T-cell (primary cell): ENCODE data around the gene PCDH9. TPM values are rescaled to one million over a fixed set of nuclear protein-coding genes. Genes with fewer than 3 reads are reported as not detected.

Source experiments
- ATAC-seq, 4 experiments: fragments of 200-7000 bp in 3 of 4; fragments of 150-1000 bp in 1 of 4; cut with Tn5 transposase; replicated peaks in 1 of 4; 1 replicate in 3 of 4; 2 replicates in 1 of 4; pipeline ENCODE4 v1.10.0; 2021; ENCODE audit warnings: moderate library complexity in 3 of 4, mild to moderate bottlenecking in 2 of 4, moderate number of reproducible peaks in 1 of 4
- CTCF ChIA-PET, 2 donors: fragments of 300-600 bp; sonication (Branson Sonifier 250); formaldehyde crosslinking; loops; one replicate each; lab custom pipeline; 2022; ENCODE audit warnings: antibody characterized with exemption in 2 of 2; lab: Charles Lee
- POLR2A ChIA-PET, 2 donors: fragments of 300-600 bp; sonication (Branson Sonifier 250); formaldehyde crosslinking; loops; one replicate each; lab custom pipeline; 2022; ENCODE audit warnings: antibody characterized with exemption in 2 of 2; lab: Charles Lee
- DNase-seq, 35 experiments: peaks; one replicate each; pipeline versions ENCODE4 v3.0.0 to v3.0.0-alpha.2; 2013 to 2023
- H3K27ac ChIP-seq: one replicate; pipeline ENCODE4 v1.5.1; 2013; ENCODE audit warnings: low read length
- H3K27me3 ChIP-seq, 2 experiments: replicated peaks in 1 of 2; 1 replicate in 1 of 2; 2 replicates in 1 of 2; pipeline versions ENCODE4 v1.6.1 to v1.7.0; 2013; ENCODE audit warnings: low read length in 1 of 2, mixed read lengths in 1 of 2; ENCODE audit not compliant: control insufficient read depth in 2 of 2, insufficient read depth in 2 of 2; ENCODE audit errors: extremely low read depth in 1 of 2
- H3K36me3 ChIP-seq, 2 donors: 1 replicate in 1 of 2; 2 replicates in 1 of 2; pipeline versions ENCODE4 v1.6.1 to v1.7.0; 2013; ENCODE audit warnings: low read length in 1 of 2; ENCODE audit not compliant: control insufficient read depth in 2 of 2, insufficient read depth in 1 of 2; ENCODE audit errors: extremely low read depth in 1 of 2
- H3K4me1 ChIP-seq, 2 experiments: 1 replicate in 1 of 2; 2 replicates in 1 of 2; pipeline versions ENCODE4 v1.6.1 to v1.7.0; 2013; ENCODE audit warnings: low read length in 2 of 2, mixed read lengths in 1 of 2; ENCODE audit not compliant: insufficient read depth in 2 of 2, control insufficient read depth in 1 of 2; ENCODE audit errors: extremely low read depth in 1 of 2
- H3K4me3 ChIP-seq, 2 donors: 1 replicate in 1 of 2; 2 replicates in 1 of 2; pipeline versions ENCODE4 v1.5.1 to v1.7.0; 2013; ENCODE audit warnings: mild to moderate bottlenecking in 2 of 2, low read length in 1 of 2, moderate library complexity in 1 of 2; ENCODE audit not compliant: control insufficient read depth in 1 of 2; ENCODE audit errors: extremely low read depth in 1 of 2
- H3K9me3 ChIP-seq: 2 replicates; pipeline ENCODE4 v1.7.0; 2013
- H3K27ac Mint-ChIP-seq, 2 donors: one replicate each; pipeline ENCODE4 v1.8.0; 2020 to 2021; ENCODE audit warnings: mild to moderate bottlenecking in 2 of 2, mixed read lengths in 2 of 2
- H3K27me3 Mint-ChIP-seq, 2 donors: one replicate each; pipeline ENCODE4 v1.8.0; 2021 to 2022; ENCODE audit warnings: mixed read lengths in 2 of 2
- H3K36me3 Mint-ChIP-seq: one replicate; pipeline ENCODE4 v1.8.0; 2021; ENCODE audit warnings: mixed read lengths
- H3K4me1 Mint-ChIP-seq, 3 donors: one replicate each; pipeline ENCODE4 v1.8.0; 2020 to 2022; ENCODE audit warnings: mixed read lengths in 3 of 3, mild to moderate bottlenecking in 1 of 3
- H3K4me3 Mint-ChIP-seq, 3 donors: one replicate each; pipeline ENCODE4 v1.8.0; 2020 to 2022; ENCODE audit warnings: mild to moderate bottlenecking in 3 of 3, mixed read lengths in 3 of 3, moderate library complexity in 3 of 3
- H3K9me3 Mint-ChIP-seq, 3 donors: one replicate each; pipeline ENCODE4 v1.8.0; 2020 to 2022; ENCODE audit warnings: mixed read lengths in 3 of 3
- WGBS: methylation state at CpG from one replicate; pipeline ENCODE4 v1.1.5; 2013; ENCODE audit warnings: missing lambda C conversion rate; ENCODE audit not compliant: insufficient coverage; 5-methylcytosine and 5-hydroxymethylcytosine counted together
- total RNA-seq, 35 experiments: library from RNA in 6 of 35; stranded (reverse) in 6 of 35; fragments of 120-200 nt in 1 of 35; gene quantifications; one replicate each; pipeline versions ENCODE4 v1.2.1 to v1.2.4 and lab custom pipeline; 2013 to 2026

The PCDH9 gene
- total RNA-seq, 5 donors from 2014 or later (not counting 1 experiment from before 2014, with no cell fraction given): 0.38 to 1.3 (median 0.53) TPM

- DNase-seq: no peak
- Mint-ChIP-seq H3K4me3 (no peak overlapping the region), H3K36me3 (no peaks in the 10 kb centered on the region)
These were observed 238.0 kb downstream of the PCDH9 start for GRCh38 chr13:66992183-66992582.

GRCh38 chr13:66984241-66984640, 245.9 kb downstream of the PCDH9 start:
- ATAC-seq (no peak), DNase-seq (no peak)
- H3K36me3 ChIP-seq: no peaks in the 10 kb centered on the region
- POLR2A ChIA-PET: interaction anchor here in 1 of 2 donors (0.7 kb wide), 2 partner anchors 8 to 109 kb away, joined by 5 read pairs; no protein-coding TSS in a partner anchor
- Mint-ChIP-seq H3K4me1 (no peaks in the 10 kb centered on the region), H3K27ac (no peak overlapping the region), H3K27me3 (no peaks in the 10 kb centered on the region), H3K9me3 (peaks cover 3 to 9% (median 4%) of the 10 kb centered on the region in 3 donors), H3K4me3 (no peak overlapping the region), H3K36me3 (no peaks in the 10 kb centered on the region)
- CTCF ChIA-PET: no interaction called here
- H3K9me3 ChIP-seq: no peaks in the 10 kb centered on the region
- no peaks in the 10 kb centered on the region for H3K4me1 ChIP-seq
- H3K4me3 ChIP-seq: no peak overlapping the region
- H3K27me3 ChIP-seq: no peaks in the 10 kb centered on the region
- no peak overlapping the region for H3K27ac ChIP-seq

More at GRCh38 chr13:66992183-66992582, 238.0 kb downstream of the PCDH9 start:
- H3K9me3 ChIP-seq: no peaks in the 10 kb centered on the region
- Mint-ChIP-seq H3K27ac (no peak overlapping the region), H3K4me1 (peaks cover 0 to 6% (median 2%) of the 10 kb centered on the region in 3 donors), H3K27me3 (no peaks in the 10 kb centered on the region), H3K9me3 (peaks cover 0 to 3% (median 0%) of the 10 kb centered on the region in 3 donors)
- ChIA-PET POLR2A (interaction anchor here in 1 of 2 donors (0.6 kb wide), 1 partner anchor 8 kb away, joined by 5 read pairs; no protein-coding TSS in a partner anchor), CTCF (no interaction called here)
- WGBS: 43% methylated on average over 1 of the region's 3 CpGs
- peaks cover 0 to 4% of the 10 kb centered on the region in 2 experiments for H3K4me1 ChIP-seq
- no peaks in the 10 kb centered on the region for H3K36me3 ChIP-seq
- no peak for ATAC-seq
- H3K4me3 ChIP-seq: no peak overlapping the region
- no peak overlapping the region for H3K27ac ChIP-seq
- no peaks in the 10 kb centered on the region for H3K27me3 ChIP-seq

- ATAC-seq (no peak), DNase-seq (no peak)
- H3K27me3 ChIP-seq: no peaks in the 10 kb centered on the region
- H3K4me1 Mint-ChIP-seq: no peaks in the 10 kb centered on the region
- H3K27ac ChIP-seq: no peak overlapping the region
- ChIA-PET CTCF (no interaction called here), POLR2A (no interaction called here)
- no peak overlapping the region for H3K4me3 ChIP-seq
- no peaks in the 10 kb centered on the region for H3K27me3 Mint-ChIP-seq
- 96% methylated on average over 5 of the region's 7 CpGs for WGBS
- no peaks in the 10 kb centered on the region for H3K36me3 ChIP-seq
- peaks cover 3 to 9% (median 4%) of the 10 kb centered on the region in 3 donors for H3K9me3 Mint-ChIP-seq
- H3K9me3 ChIP-seq: no peaks in the 10 kb centered on the region
- no peak overlapping the region for H3K27ac Mint-ChIP-seq
- H3K4me3 Mint-ChIP-seq: no peak overlapping the region
- no peaks in the 10 kb centered on the region for H3K36me3 Mint-ChIP-seq
- H3K4me1 ChIP-seq: no peaks in the 10 kb centered on the region
These were observed 248.2 kb downstream of the PCDH9 start for GRCh38 chr13:66981912-66982311.

- Mint-ChIP-seq H3K4me1 (no peaks in the 10 kb centered on the region), H3K27me3 (no peaks in the 10 kb centered on the region), H3K27ac (no peak overlapping the region), H3K4me3 (no peak overlapping the region), H3K9me3 (peaks cover 0 to 12% (median 5%) of the 10 kb centered on the region in 3 donors), H3K36me3 (no peaks in the 10 kb centered on the region)
- ATAC-seq (no peak), DNase-seq (no peak)
- ChIA-PET POLR2A (no interaction called here), CTCF (no interaction called here)
- WGBS: 83% methylated on average over 2 of the region's 4 CpGs
- Histone ChIP-seq H3K4me3 (no peak overlapping the region), H3K36me3 (no peaks in the 10 kb centered on the region), H3K4me1 (no peaks in the 10 kb centered on the region), H3K27me3 (no peaks in the 10 kb centered on the region), H3K27ac (no peak overlapping the region), H3K9me3 (no peaks in the 10 kb centered on the region)
These were observed 253.0 kb downstream of the PCDH9 start for GRCh38 chr13:66977161-66977560.

GRCh38 chr13:66974889-66975288, 255.2 kb downstream of the PCDH9 start:
- whole genome bisulfite sequencing: no CpG with 5 or more reads among the region's 1 CpG
- no peak overlapping the region for H3K27ac Mint-ChIP-seq
- Histone ChIP-seq H3K9me3 (no peaks in the 10 kb centered on the region), H3K27ac (no peak overlapping the region), H3K4me1 (no peaks in the 10 kb centered on the region), H3K4me3 (no peak overlapping the region), H3K36me3 (no peaks in the 10 kb centered on the region), H3K27me3 (no peaks in the 10 kb centered on the region)
- peaks cover 0 to 10% (median 5%) of the 10 kb centered on the region in 3 donors for H3K9me3 Mint-ChIP-seq
- no peak for ATAC-seq
- no peak overlapping the region for H3K4me3 Mint-ChIP-seq
- POLR2A ChIA-PET: no interaction called here
- H3K27me3 Mint-ChIP-seq: no peaks in the 10 kb centered on the region
- H3K4me1 Mint-ChIP-seq: no peaks in the 10 kb centered on the region
- H3K36me3 Mint-ChIP-seq: no peaks in the 10 kb centered on the region
- DNase-seq: no peak
- CTCF ChIA-PET: no interaction called here

- ChIA-PET POLR2A (no interaction called here), CTCF (no interaction called here)
- DNase-seq (no peak), ATAC-seq (no peak)
- H3K4me1 ChIP-seq: no peaks in the 10 kb centered on the region
- Mint-ChIP-seq H3K4me1 (no peaks in the 10 kb centered on the region), H3K9me3 (peaks cover 0 to 5% (median 4%) of the 10 kb centered on the region in 3 donors), H3K27me3 (no peaks in the 10 kb centered on the region), H3K27ac (no peak overlapping the region), H3K36me3 (no peaks in the 10 kb centered on the region), H3K4me3 (no peak overlapping the region)
- no peaks in the 10 kb centered on the region for H3K36me3 ChIP-seq
- H3K27me3 ChIP-seq: no peaks in the 10 kb centered on the region
- H3K4me3 ChIP-seq: no peak overlapping the region
- no peaks in the 10 kb centered on the region for H3K9me3 ChIP-seq
- no CpG with 5 or more reads among the region's 1 CpG for WGBS
- H3K27ac ChIP-seq: no peak overlapping the region
These were observed 256.0 kb downstream of the PCDH9 start for GRCh38 chr13:66974174-66974573.

- WGBS: no CpG with 5 or more reads among the region's 3 CpGs
- POLR2A ChIA-PET: no interaction called here
- no peaks in the 10 kb centered on the region for H3K27me3 Mint-ChIP-seq
- ATAC-seq (no peak), DNase-seq (no peak)
- H3K4me3 ChIP-seq: no peak overlapping the region
- H3K36me3 ChIP-seq: no peaks in the 10 kb centered on the region
- H3K27ac Mint-ChIP-seq: no peak overlapping the region
- H3K4me3 Mint-ChIP-seq: no peak overlapping the region
- H3K36me3 Mint-ChIP-seq: no peaks in the 10 kb centered on the region
- peaks cover 0 to 5% (median 5%) of the 10 kb centered on the region in 3 donors for H3K9me3 Mint-ChIP-seq
- H3K27ac ChIP-seq: no peak overlapping the region
- H3K4me1 ChIP-seq: no peaks in the 10 kb centered on the region
- CTCF ChIA-PET: no interaction called here
- no peaks in the 10 kb centered on the region for H3K27me3 ChIP-seq
- H3K9me3 ChIP-seq: no peaks in the 10 kb centered on the region
- H3K4me1 Mint-ChIP-seq: no peaks in the 10 kb centered on the region
These were observed 257.5 kb downstream of the PCDH9 start for GRCh38 chr13:66972659-66973058.
